ENCODE results near the gene NDUFB8. TPM values are rescaled to one million over a fixed set of nuclear protein-coding genes. Genes with fewer than 3 reads are reported as not detected.

Gene NDUFB8
- total and polyA plus RNA-seq, 2 donors (not counting 3 experiments of a cell fraction or from before 2014, with no cell fraction given), result 193 to 526 TPM

- H3K9me1 ChIP-seq (replicated peaks; ENCODE audit: control insufficient read depth, extremely low read depth, insufficient read depth, low read length), result no peaks in the 10 kb centered on the region
- H3K36me3 ChIP-seq (ENCODE audit: control insufficient read depth in 2 of 2, extremely low read depth in 1 of 2, insufficient read depth in 2 of 2, low read length in 2 of 2), result no peaks in the 10 kb centered on the region
- intact Hi-C loops (cut with micrococcal nuclease) (no loop called here), dilution Hi-C loops (cut with MboI; ENCODE audit: extremely low pct_ligation_motif_present, low sequenced_read_pairs) (no loop called here)
- no peaks in the 10 kb centered on the region for H3K79me2 ChIP-seq (ENCODE audit: control insufficient read depth, insufficient read depth, low read length)
- ChIA-PET CTCF (interaction anchor here (0.8 to 4.6 kb wide), 7 partner anchors 8 to 232 kb away, joined by 3 to 41 read pairs (median 3); no protein-coding TSS in a partner anchor), POLR2A (interaction anchor here (0.6 kb wide), 1 partner anchor 135 kb away, joined by 6 read pairs; no protein-coding TSS in a partner anchor)
- DNase-seq (ENCODE audit: low read depth, low spot score), result no peak
- BruUV-seq (replicated peaks), result no TSS peak
- no peaks in the 10 kb centered on the region for H3K4me1 ChIP-seq (ENCODE audit: control insufficient read depth, extremely low read depth, insufficient read depth, low read length)
- no peaks in the 10 kb centered on the region for H3K9me3 ChIP-seq (replicated peaks; ENCODE audit: control insufficient read depth, insufficient read depth, low read length)
- no peaks in the 10 kb centered on the region for H3K27me3 ChIP-seq (ENCODE audit: control insufficient read depth in 2 of 2, insufficient read depth in 2 of 2, low read length in 2 of 2)
- no peak overlapping the region for H3K4me2 ChIP-seq (ENCODE audit: insufficient read depth, low read length)
- no peak overlapping the region for H3K4me3 ChIP-seq (replicated peaks in 1 of 3; ENCODE audit: insufficient read depth in 1 of 3, low read depth in 1 of 3, low read length in 3 of 3)
- no peak overlapping the region for H3K9ac ChIP-seq (replicated peaks; ENCODE audit: extremely low read depth, insufficient read depth, low read length)
- H4K20me1 ChIP-seq (replicated peaks; ENCODE audit: control insufficient read depth, extremely low read depth, insufficient read depth, low read length), result no peaks in the 10 kb centered on the region
- no peak for FAIRE-seq
- no peak overlapping the region for H3K27ac ChIP-seq (ENCODE audit: insufficient read depth, low read depth, low read length)
- TF ChIP-seq GATA2 (IDR thresholded peaks at IDR 0.05; ENCODE audit: insufficient read depth, insufficient read length, low read depth, low read length) (no peak), JUN (IDR thresholded peaks at IDR 0.05; ENCODE audit: borderline replicate concordance, insufficient read depth, insufficient read length, low read depth) (no peak), FOS (IDR thresholded peaks at IDR 0.05; ENCODE audit: borderline replicate concordance, insufficient read depth, low read length) (no peak), POLR2A (IDR thresholded peaks at IDR 0.05; ENCODE audit: low read depth, low read length) (no peak)
- no peak overlapping the region for H2AFZ ChIP-seq (ENCODE audit: low read depth, low read length)
Observed at GRCh38 chr10:100510533-100511308, 18.9 kb downstream of the NDUFB8 start.

DNA sequence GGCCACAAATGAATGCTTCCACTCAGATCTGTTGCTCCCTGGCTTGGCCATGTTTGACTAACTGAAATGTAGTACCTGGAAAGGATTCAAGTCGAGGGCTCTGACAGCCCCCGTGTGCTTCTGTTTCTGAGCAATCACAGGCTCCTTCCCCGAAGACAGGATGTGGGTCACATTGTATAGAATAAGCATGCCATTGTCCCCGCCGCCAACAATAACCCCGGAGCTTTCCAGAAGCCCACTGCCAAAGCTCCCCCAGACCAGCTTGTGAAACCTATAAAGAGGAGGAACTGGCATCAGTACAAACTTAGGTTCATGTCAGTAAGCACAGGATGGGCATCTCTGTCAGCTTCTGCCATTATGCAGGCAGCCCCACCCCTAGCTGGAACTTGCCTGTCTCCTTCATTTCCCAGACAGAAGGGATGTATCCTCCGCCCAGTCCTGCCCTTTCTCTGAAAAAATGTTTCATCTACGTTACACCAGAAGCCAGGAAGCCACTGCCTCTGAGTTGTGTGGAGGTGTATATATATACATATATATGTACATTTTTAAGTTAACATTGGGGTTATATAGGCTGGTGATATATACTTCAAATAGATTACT is 20.3 kb downstream of the NDUFB8 start:
- no peak overlapping the region for H3K4me3 ChIP-seq (replicated peaks in 1 of 3; ENCODE audit: insufficient read depth in 1 of 3, low read depth in 1 of 3, low read length in 3 of 3)
- TF ChIP-seq GATA2 (IDR thresholded peaks at IDR 0.05; ENCODE audit: insufficient read depth, insufficient read length, low read depth, low read length) (no peak), JUN (IDR thresholded peaks at IDR 0.05; ENCODE audit: borderline replicate concordance, insufficient read depth, insufficient read length, low read depth) (no peak), POLR2A (IDR thresholded peaks at IDR 0.05; ENCODE audit: low read depth, low read length) (no peak), POLR2AphosphoS5 (IDR thresholded peaks at IDR 0.05; ENCODE audit: insufficient read depth, low read depth, low read length) (no peak), MYC (IDR thresholded peaks at IDR 0.05; ENCODE audit: low read depth, low read length) (no peak), EZH2 (IDR thresholded peaks at IDR 0.05; ENCODE audit: borderline replicate concordance, low read depth, low read length, severe bottlenecking) (no peak), MAX (IDR thresholded peaks at IDR 0.05; ENCODE audit: insufficient read depth, insufficient read length) (no peak), FOS (IDR thresholded peaks at IDR 0.05; ENCODE audit: borderline replicate concordance, insufficient read depth, low read length) (no peak)
- TF ChIP-seq, protein P1, sequence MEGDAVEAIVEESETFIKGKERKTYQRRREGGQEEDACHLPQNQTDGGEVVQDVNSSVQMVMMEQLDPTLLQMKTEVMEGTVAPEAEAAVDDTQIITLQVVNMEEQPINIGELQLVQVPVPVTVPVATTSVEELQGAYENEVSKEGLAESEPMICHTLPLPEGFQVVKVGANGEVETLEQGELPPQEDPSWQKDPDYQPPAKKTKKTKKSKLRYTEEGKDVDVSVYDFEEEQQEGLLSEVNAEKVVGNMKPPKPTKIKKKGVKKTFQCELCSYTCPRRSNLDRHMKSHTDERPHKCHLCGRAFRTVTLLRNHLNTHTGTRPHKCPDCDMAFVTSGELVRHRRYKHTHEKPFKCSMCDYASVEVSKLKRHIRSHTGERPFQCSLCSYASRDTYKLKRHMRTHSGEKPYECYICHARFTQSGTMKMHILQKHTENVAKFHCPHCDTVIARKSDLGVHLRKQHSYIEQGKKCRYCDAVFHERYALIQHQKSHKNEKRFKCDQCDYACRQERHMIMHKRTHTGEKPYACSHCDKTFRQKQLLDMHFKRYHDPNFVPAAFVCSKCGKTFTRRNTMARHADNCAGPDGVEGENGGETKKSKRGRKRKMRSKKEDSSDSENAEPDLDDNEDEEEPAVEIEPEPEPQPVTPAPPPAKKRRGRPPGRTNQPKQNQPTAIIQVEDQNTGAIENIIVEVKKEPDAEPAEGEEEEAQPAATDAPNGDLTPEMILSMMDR (IDR thresholded peaks at IDR 0.05; ENCODE audit: extremely low read depth in 1 of 2, insufficient read depth in 1 of 2, low read depth in 1 of 2, low read length in 2 of 2), result no peak
- BruUV-seq (replicated peaks), result no TSS peak
- DNase-seq (ENCODE audit: low read depth, low spot score), result no peak
- H3K27me3 ChIP-seq (ENCODE audit: control insufficient read depth in 2 of 2, insufficient read depth in 2 of 2, low read length in 2 of 2), result no peaks in the 10 kb centered on the region
- H3K9ac ChIP-seq (replicated peaks; ENCODE audit: extremely low read depth, insufficient read depth, low read length), result no peak overlapping the region
- no peak overlapping the region for H3K27ac ChIP-seq (ENCODE audit: insufficient read depth, low read depth, low read length)
- H3K9me1 ChIP-seq (replicated peaks; ENCODE audit: control insufficient read depth, extremely low read depth, insufficient read depth, low read length), result no peaks in the 10 kb centered on the region
- H3K79me2 ChIP-seq (ENCODE audit: control insufficient read depth, insufficient read depth, low read length), result no peaks in the 10 kb centered on the region
- no peak overlapping the region for H2AFZ ChIP-seq (ENCODE audit: low read depth, low read length)
- peaks cover 0 to 2% of the 10 kb centered on the region in 2 experiments for H3K36me3 ChIP-seq (ENCODE audit: control insufficient read depth in 2 of 2, extremely low read depth in 1 of 2, insufficient read depth in 2 of 2, low read length in 2 of 2)
- intact Hi-C loops (cut with micrococcal nuclease) (no loop called here), dilution Hi-C loops (cut with MboI; ENCODE audit: extremely low pct_ligation_motif_present, low sequenced_read_pairs) (no loop called here)
- FAIRE-seq, result no peak
- ChIA-PET CTCF (interaction anchor here (0.6 to 4.6 kb wide), 31 partner anchors 8 to 369 kb away, joined by 3 to 53 read pairs (median 7); partner anchors contain the start of genes HIF1AN and PKD2L1), POLR2A (no interaction called here)
- H3K4me2 ChIP-seq (ENCODE audit: insufficient read depth, low read length), result no peak overlapping the region
- H4K20me1 ChIP-seq (replicated peaks; ENCODE audit: control insufficient read depth, extremely low read depth, insufficient read depth, low read length), result no peaks in the 10 kb centered on the region
- H3K4me1 ChIP-seq (ENCODE audit: control insufficient read depth, extremely low read depth, insufficient read depth, low read length), result no peaks in the 10 kb centered on the region
- H3K9me3 ChIP-seq (replicated peaks; ENCODE audit: control insufficient read depth, insufficient read depth, low read length), result no peaks in the 10 kb centered on the region
